Fibroblast of lung (primary cell): Measurements from ENCODE around the gene KNG1.

Experiments used
- CTCF ChIP-seq, 2 donors: IDR thresholded peaks in 1 of 2; conservative IDR thresholded peaks in 1 of 2; 1 replicate in 1 of 2; 2 replicates in 1 of 2; pipeline ENCODE4 v1.5.1; 2011 to 2012; ENCODE audit warnings: low read length in 2 of 2, control low read depth in 1 of 2, inconsistent platforms in 1 of 2, low read depth in 1 of 2, mild to moderate bottlenecking in 1 of 2
- EZH2 ChIP-seq: IDR thresholded peaks from 2 replicates; pipeline ENCODE4 v1.5.1; 2012; ENCODE audit warnings: low read length, control low read depth, mild to moderate bottlenecking; ENCODE audit errors: missing control alignments

GRCh38 chr3:186691676-186692075 is 25.5 kb upstream of the KNG1 start:
- TF ChIP-seq EZH2 (no peak), CTCF (conservative IDR thresholded peaks at IDR 0.05 in 1 of 2, IDR thresholded peaks at IDR 0.05 in 1 of 2; ENCODE audit: low read depth in 1 of 2, low read length in 2 of 2) (no peak)
